B cell (primary cell): ENCODE results near the gene SETDB1. TPM values are rescaled to one million over a fixed set of nuclear protein-coding genes. Genes with fewer than 3 reads are reported as not detected.

Experiments
- ATAC-seq: fragments of 200-7000 bp; cut with Tn5 transposase; one replicate; pipeline ENCODE4 v1.10.0; 2021; ENCODE audit warnings: low read depth, mild to moderate bottlenecking, moderate number of reproducible peaks, moderate library complexity
- CTCF ChIA-PET: fragments of 350-600 bp; sonication (Branson Sonifier 250); formaldehyde crosslinking; loops from one replicate; lab custom pipeline; 2021; ENCODE audit warnings: antibody characterized with exemption, inconsistent platforms; lab: Charles Lee
- POLR2A ChIA-PET: fragments of 350-600 bp; sonication (Branson Sonifier 250); formaldehyde crosslinking; loops from one replicate; lab custom pipeline; 2021; ENCODE audit warnings: antibody characterized with exemption; lab: Charles Lee
- DNase-seq: peaks from one replicate; pipeline ENCODE4 v3.0.0; 2013
- H2AFZ ChIP-seq: 2 replicates; pipeline ENCODE4 v1.6.1; 2012; ENCODE audit warnings: mild to moderate bottlenecking, low read depth, low read length; ENCODE audit not compliant: insufficient read depth, poor library complexity, severe bottlenecking
- H3K27ac ChIP-seq, 2 donors: 1 replicate in 1 of 2; 2 replicates in 1 of 2; pipeline ENCODE4 v1.5.1; 2012 to 2013; ENCODE audit warnings: low read length in 2 of 2, mild to moderate bottlenecking in 2 of 2, moderate library complexity in 1 of 2
- H3K27me3 ChIP-seq, 4 experiments: fragments of 200-600 bp in 1 of 4; sonication (generic) in 1 of 4; replicated peaks in 1 of 4; 1 replicate in 2 of 4; 2 replicates in 2 of 4; pipeline versions ENCODE4 v1.6.1 to v1.7.0; 2013 to 2016; ENCODE audit warnings: low read length in 3 of 4, mild to moderate bottlenecking in 2 of 4, mixed read lengths in 1 of 4, moderate library complexity in 1 of 4; ENCODE audit not compliant: insufficient read depth in 4 of 4, control insufficient read depth in 3 of 4; ENCODE audit errors: control extremely low read depth in 1 of 4
- H3K36me3 ChIP-seq, 2 experiments: replicated peaks in 1 of 2; 1 replicate in 1 of 2; 2 replicates in 1 of 2; pipeline versions ENCODE4 v1.6.1 to v1.7.1; 2013; ENCODE audit warnings: low read length in 1 of 2; ENCODE audit not compliant: insufficient read depth in 2 of 2, control insufficient read depth in 1 of 2; ENCODE audit errors: control extremely low read depth in 1 of 2, extremely low read depth in 1 of 2
- H3K4me1 ChIP-seq, 2 donors: fragments of 200-600 bp in 1 of 2; sonication (generic) in 1 of 2; 1 replicate in 1 of 2; 2 replicates in 1 of 2; pipeline versions ENCODE4 v1.5.1 to v1.6.1; 2013 to 2017; ENCODE audit warnings: low read length in 2 of 2; ENCODE audit not compliant: control insufficient read depth in 2 of 2, insufficient read depth in 2 of 2
- H3K4me2 ChIP-seq: replicated peaks from 2 replicates; pipeline ENCODE3; 2012; ENCODE audit warnings: mild to moderate bottlenecking, low read depth, low read length; ENCODE audit not compliant: poor library complexity, severe bottlenecking
- H3K4me3 ChIP-seq, 5 experiments: fragments of 200-600 bp in 1 of 5; sonication (generic) in 1 of 5; 1 replicate in 3 of 5; 2 replicates in 2 of 5; pipeline versions ENCODE4 v1.5.1 to v1.7.0; 2011 to 2016; ENCODE audit warnings: low read length in 4 of 5, mild to moderate bottlenecking in 4 of 5, low read depth in 2 of 5, control low read depth in 1 of 5, moderate library complexity in 1 of 5; ENCODE audit not compliant: insufficient read depth in 1 of 5; ENCODE audit errors: control extremely low read depth in 1 of 5, extremely low read depth in 1 of 5
- H3K79me2 ChIP-seq: fragments of 200-600 bp; sonication (generic); one replicate; pipeline ENCODE4 v1.6.0; 2016; ENCODE audit warnings: low read length; ENCODE audit not compliant: control insufficient read depth, insufficient read depth
- H3K9ac ChIP-seq: fragments of 200-600 bp; sonication (generic); 2 replicates; pipeline ENCODE4 v1.6.1; 2017; ENCODE audit warnings: mild to moderate bottlenecking, low read length, moderate library complexity
- H3K9me3 ChIP-seq, 3 donors: one replicate each; pipeline versions ENCODE4 v1.6.1 to v1.7.1; 2013; ENCODE audit warnings: low read length in 2 of 3; ENCODE audit not compliant: control insufficient read depth in 2 of 3, insufficient read depth in 1 of 3; ENCODE audit errors: control extremely low read depth in 1 of 3
- H4K20me1 ChIP-seq: 2 replicates; pipeline ENCODE4 v1.6.0; 2012; ENCODE audit warnings: mild to moderate bottlenecking, low read length; ENCODE audit not compliant: insufficient read depth, control insufficient read depth, poor library complexity, severe bottlenecking
- H3K27ac Mint-ChIP-seq: one replicate; pipeline ENCODE4 v1.8.0; 2021; ENCODE audit warnings: mixed read lengths
- H3K27me3 Mint-ChIP-seq: one replicate; pipeline ENCODE4 v1.8.0; 2021; ENCODE audit warnings: mixed read lengths
- H3K4me1 Mint-ChIP-seq: one replicate; pipeline ENCODE4 v1.8.0; 2021; ENCODE audit warnings: mixed read lengths
- H3K4me3 Mint-ChIP-seq: one replicate; pipeline ENCODE4 v1.8.0; 2021; ENCODE audit warnings: mixed read lengths
- H3K9me3 Mint-ChIP-seq: one replicate; pipeline ENCODE4 v1.8.0; 2022; ENCODE audit warnings: mixed read lengths; ENCODE audit not compliant: insufficient read depth
- CTCF ChIP-seq: fragments of 200-600 bp; IDR thresholded peaks from one replicate; pipeline ENCODE4 v1.8.0; 2022; ENCODE audit warnings: antibody characterized with exemption, mild to moderate bottlenecking
- EZH2 ChIP-seq: IDR thresholded peaks from 2 replicates; pipeline ENCODE4 v1.6.1; 2012; ENCODE audit warnings: borderline replicate concordance, low read depth, mild to moderate bottlenecking, moderate library complexity, low read length; ENCODE audit not compliant: insufficient read depth, poor library complexity, severe bottlenecking
- WGBS: methylation state at CpG from one replicate; pipeline ENCODE4 v1.1.5; 2013; ENCODE audit warnings: missing lambda C conversion rate; ENCODE audit not compliant: insufficient coverage; 5-methylcytosine and 5-hydroxymethylcytosine counted together
- intact Hi-C: fragments of 100-400 bp; cut with micrococcal nuclease; formaldehyde crosslinking; loops from one replicate; pipeline ENCODE4 v1.10.0; 2022
- polyA plus RNA-seq: library from polyadenylated mRNA; depleted of rRNA; stranded (reverse); fragments of >200 nt; gene quantifications from 2 replicates; pipeline ENCODE4 v1.2.3, GENCODE V29; 2012
- total RNA-seq, 2 donors: library from RNA; stranded (reverse); fragments of 120-200 nt in 1 of 2; gene quantifications; 1 replicate in 1 of 2; 2 replicates in 1 of 2; pipeline versions ENCODE4 v1.2.3 to v1.2.4, GENCODE V29; 2013 to 2022

Gene SETDB1
- total and polyA plus RNA-seq, 2 donors (not counting 1 experiment from before 2014, with no cell fraction given), result 57.4 to 115 TPM

- no peak overlapping the region for H3K4me3 Mint-ChIP-seq
- H2AFZ ChIP-seq, result no peak overlapping the region
- no peak for TF ChIP-seq EZH2
- no peak for TF ChIP-seq CTCF
- no peak overlapping the region for H3K9ac ChIP-seq
- no peaks in the 10 kb centered on the region for H3K9me3 ChIP-seq
- H3K4me2 ChIP-seq, result no peak overlapping the region
- H3K27me3 ChIP-seq, result no peaks in the 10 kb centered on the region
- peaks cover 2% of the 10 kb centered on the region for H3K4me1 Mint-ChIP-seq
- DNase-seq (no peak), ATAC-seq (no peak)
- POLR2A ChIA-PET, result interaction anchor here (0.6 kb wide), 1 partner anchor 10 kb away, joined by 3 read pairs; the partner anchor contains the start of gene CERS2
- H3K4me1 ChIP-seq, result no peaks in the 10 kb centered on the region
- no peak overlapping the region for H3K4me3 ChIP-seq
- intact Hi-C loops, result no loop called here
- no peak overlapping the region for H3K27ac Mint-ChIP-seq
- H3K27ac ChIP-seq, result no peak overlapping the region
- H3K9me3 Mint-ChIP-seq, result no peaks in the 10 kb centered on the region
- CTCF ChIA-PET, result interaction anchor here (0.9 kb wide), 1 partner anchor 40 kb away, joined by 3 read pairs; no protein-coding TSS in a partner anchor
- H4K20me1 ChIP-seq, result peaks cover 17% of the 10 kb centered on the region
- WGBS, result 93% methylated on average over 3 of the region's 5 CpGs
- peaks cover 7% of the 10 kb centered on the region for H3K79me2 ChIP-seq
- H3K36me3 ChIP-seq, result peaks cover 5 to 89% of the 10 kb centered on the region in 2 experiments
- H3K27me3 Mint-ChIP-seq, result no peaks in the 10 kb centered on the region
Measured at GRCh38 chr1:150964164-150964489, 38.0 kb downstream of the SETDB1 start.

- Histone ChIP-seq H3K4me1 (no peaks in the 10 kb centered on the region), H3K36me3 (peaks cover 4 to 77% of the 10 kb centered on the region in 2 experiments), H3K79me2 (peaks cover 18% of the 10 kb centered on the region), H3K4me3 (no peak overlapping the region), H4K20me1 (peaks cover 30% of the 10 kb centered on the region), H3K9me3 (no peaks in the 10 kb centered on the region), H3K27ac (no peak overlapping the region), H2AFZ (no peak overlapping the region), H3K27me3 (no peaks in the 10 kb centered on the region), H3K9ac (no peak overlapping the region), H3K4me2 (no peak overlapping the region)
- intact Hi-C loops, result no loop called here
- no peak for TF ChIP-seq CTCF
- no peak overlapping the region for H3K4me3 Mint-ChIP-seq
- ATAC-seq, result no peak
- H3K9me3 Mint-ChIP-seq, result no peaks in the 10 kb centered on the region
- CTCF ChIA-PET, result interaction anchor here (4.1 kb wide), 1 partner anchor 15 kb away, joined by 14 read pairs; no protein-coding TSS in a partner anchor
- no peaks in the 10 kb centered on the region for H3K27me3 Mint-ChIP-seq
- POLR2A ChIA-PET, result no interaction called here
- H3K4me1 Mint-ChIP-seq, result peaks cover 4% of the 10 kb centered on the region
- no CpG with 5 or more reads among the region's 4 CpGs for WGBS
- no peak for DNase-seq
- no peak overlapping the region for H3K27ac Mint-ChIP-seq
Measured at GRCh38 chr1:150965605-150966004, 39.4 kb downstream of the SETDB1 start.
